Measurements from ENCODE around the gene CCDC73. TPM values are rescaled to one million over a fixed set of nuclear protein-coding genes. Genes with fewer than 3 reads are reported as not detected.
"Not testable (repeated sequence)": the region's sequence is repeated elsewhere in the genome, so short reads cannot be mapped to it uniquely, and the experiment has no call there.

CCDC73 gene
- total and polyA plus RNA-seq, 2 donors (not counting 1 experiment from before 2014, with no cell fraction given), result 0.05 TPM; not detected in 1

DNA sequence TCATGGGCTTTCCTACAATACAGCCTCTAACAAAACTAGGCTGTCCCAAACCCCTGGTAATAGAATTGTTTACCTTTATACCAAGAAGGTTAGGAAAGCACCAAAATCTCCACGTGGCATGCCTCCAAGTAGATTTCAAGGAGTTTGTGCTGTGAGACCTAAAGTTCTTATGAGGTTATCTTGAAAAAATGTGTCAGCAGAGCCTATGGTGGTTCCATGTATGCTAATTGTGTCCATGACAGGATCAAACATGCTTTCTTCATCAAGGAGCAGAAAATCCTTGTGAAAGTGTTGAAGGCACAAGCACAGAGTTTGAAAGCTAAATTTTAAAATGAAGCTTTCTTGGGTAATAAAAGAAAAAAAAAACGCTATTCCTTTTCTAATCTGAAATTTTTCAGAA lies 36.2 kb downstream of the CCDC73 start:
- no peak overlapping the region for H3K27ac ChIP-seq (ENCODE audit: low read length in 2 of 2)
- no peaks in the 10 kb centered on the region for H4K20me1 ChIP-seq (ENCODE audit: control insufficient read depth, insufficient read depth, low read length, poor library complexity, severe bottlenecking)
- H3K4me1 ChIP-seq (ENCODE audit: control insufficient read depth in 2 of 2, insufficient read depth in 2 of 2, low read length in 2 of 2), result no peaks in the 10 kb centered on the region
- no peaks in the 10 kb centered on the region for H3K27me3 ChIP-seq (replicated peaks in 1 of 4; ENCODE audit: control extremely low read depth in 1 of 4, control insufficient read depth in 3 of 4, insufficient read depth in 4 of 4, low read length in 3 of 4)
- Mint-ChIP-seq H3K27me3 (peaks cover 3% of the 10 kb centered on the region), H3K4me1 (no peaks in the 10 kb centered on the region), H3K27ac (no peak overlapping the region), H3K4me3 (no peak overlapping the region), H3K9me3 (ENCODE audit: insufficient read depth) (no peaks in the 10 kb centered on the region)
- H3K79me2 ChIP-seq (ENCODE audit: control insufficient read depth, insufficient read depth, low read length), result no peaks in the 10 kb centered on the region
- DNase-seq (no peak), ATAC-seq (ENCODE audit: low read depth) (no peak)
- no peak overlapping the region for H3K4me3 ChIP-seq (ENCODE audit: control extremely low read depth in 1 of 5, extremely low read depth in 1 of 5, insufficient read depth in 1 of 5, low read depth in 2 of 5, low read length in 4 of 5)
- H3K9me3 ChIP-seq (ENCODE audit: control extremely low read depth in 1 of 3, control insufficient read depth in 2 of 3, insufficient read depth in 1 of 3, low read length in 2 of 3), result peaks cover 0 to 5% (median 0%) of the 10 kb centered on the region in 3 donors
- TF ChIP-seq, protein P1, sequence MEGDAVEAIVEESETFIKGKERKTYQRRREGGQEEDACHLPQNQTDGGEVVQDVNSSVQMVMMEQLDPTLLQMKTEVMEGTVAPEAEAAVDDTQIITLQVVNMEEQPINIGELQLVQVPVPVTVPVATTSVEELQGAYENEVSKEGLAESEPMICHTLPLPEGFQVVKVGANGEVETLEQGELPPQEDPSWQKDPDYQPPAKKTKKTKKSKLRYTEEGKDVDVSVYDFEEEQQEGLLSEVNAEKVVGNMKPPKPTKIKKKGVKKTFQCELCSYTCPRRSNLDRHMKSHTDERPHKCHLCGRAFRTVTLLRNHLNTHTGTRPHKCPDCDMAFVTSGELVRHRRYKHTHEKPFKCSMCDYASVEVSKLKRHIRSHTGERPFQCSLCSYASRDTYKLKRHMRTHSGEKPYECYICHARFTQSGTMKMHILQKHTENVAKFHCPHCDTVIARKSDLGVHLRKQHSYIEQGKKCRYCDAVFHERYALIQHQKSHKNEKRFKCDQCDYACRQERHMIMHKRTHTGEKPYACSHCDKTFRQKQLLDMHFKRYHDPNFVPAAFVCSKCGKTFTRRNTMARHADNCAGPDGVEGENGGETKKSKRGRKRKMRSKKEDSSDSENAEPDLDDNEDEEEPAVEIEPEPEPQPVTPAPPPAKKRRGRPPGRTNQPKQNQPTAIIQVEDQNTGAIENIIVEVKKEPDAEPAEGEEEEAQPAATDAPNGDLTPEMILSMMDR (IDR thresholded peaks at IDR 0.05), result no peak
- no peak for TF ChIP-seq EZH2 (IDR thresholded peaks at IDR 0.05; ENCODE audit: borderline replicate concordance, insufficient read depth, low read depth, low read length, poor library complexity, severe bottlenecking)
- intact Hi-C loops (cut with micrococcal nuclease), result no loop called here
- POLR2A ChIA-PET, result no interaction called here
- H3K9ac ChIP-seq (ENCODE audit: low read length), result no peak overlapping the region
- CTCF ChIA-PET, result interaction anchor here (0.8 to 1.2 kb wide), 2 partner anchors 8 to 35 kb away, joined by 3 to 4 read pairs; no protein-coding TSS in a partner anchor
- H3K36me3 ChIP-seq (replicated peaks in 1 of 2; ENCODE audit: control extremely low read depth in 1 of 2, control insufficient read depth in 1 of 2, extremely low read depth in 1 of 2, insufficient read depth in 2 of 2, low read length in 1 of 2), result no peaks in the 10 kb centered on the region
- no peak overlapping the region for H2AFZ ChIP-seq (ENCODE audit: insufficient read depth, low read depth, low read length, poor library complexity, severe bottlenecking)
- whole genome bisulfite sequencing (ENCODE audit: insufficient coverage), result 71% methylated on average over 1 of the region's 2 CpGs
- no peak overlapping the region for H3K4me2 ChIP-seq (replicated peaks; ENCODE audit: low read depth, low read length, poor library complexity, severe bottlenecking)

DNA sequence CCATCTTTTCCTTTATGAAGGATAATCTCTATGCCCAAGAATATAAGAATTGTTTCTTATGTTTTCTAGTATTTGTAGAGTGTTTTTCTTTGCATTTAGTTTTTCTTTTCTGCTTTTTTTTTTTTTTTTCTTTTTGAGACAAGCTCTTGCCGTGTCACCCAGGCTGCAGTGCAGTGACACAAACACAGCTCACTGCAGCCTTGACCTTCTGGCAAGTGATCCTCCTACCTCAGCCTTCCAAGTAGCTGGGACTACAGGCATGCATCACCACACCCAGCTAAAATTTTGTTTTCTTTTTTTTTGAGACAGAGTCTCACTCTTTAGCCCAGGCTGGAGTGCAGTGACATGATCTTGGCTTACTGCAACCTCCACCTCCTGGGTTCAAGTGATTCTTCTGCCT lies 41.3 kb downstream of the CCDC73 start:
- H4K20me1 ChIP-seq (ENCODE audit: control insufficient read depth, insufficient read depth, low read length, poor library complexity, severe bottlenecking); H2AFZ ChIP-seq (ENCODE audit: insufficient read depth, low read depth, low read length, poor library complexity, severe bottlenecking); H3K4me1 Mint-ChIP-seq; DNase-seq; H3K4me3 ChIP-seq (ENCODE audit: control extremely low read depth in 1 of 5, extremely low read depth in 1 of 5, insufficient read depth in 1 of 5, low read depth in 2 of 5, low read length in 4 of 5); H3K4me1 ChIP-seq (ENCODE audit: control insufficient read depth in 2 of 2, insufficient read depth in 2 of 2, low read length in 2 of 2); H3K4me2 ChIP-seq (replicated peaks; ENCODE audit: low read depth, low read length, poor library complexity, severe bottlenecking); H3K9ac ChIP-seq (ENCODE audit: low read length); ATAC-seq (ENCODE audit: low read depth); H3K36me3 ChIP-seq (replicated peaks in 1 of 2; ENCODE audit: control extremely low read depth in 1 of 2, control insufficient read depth in 1 of 2, extremely low read depth in 1 of 2, insufficient read depth in 2 of 2, low read length in 1 of 2); H3K27ac Mint-ChIP-seq; H3K27me3 ChIP-seq (replicated peaks in 1 of 4; ENCODE audit: control extremely low read depth in 1 of 4, control insufficient read depth in 3 of 4, insufficient read depth in 4 of 4, low read length in 3 of 4); H3K79me2 ChIP-seq (ENCODE audit: control insufficient read depth, insufficient read depth, low read length); H3K9me3 ChIP-seq (ENCODE audit: control extremely low read depth in 1 of 3, control insufficient read depth in 2 of 3, insufficient read depth in 1 of 3, low read length in 2 of 3); H3K27me3 Mint-ChIP-seq; H3K27ac ChIP-seq (ENCODE audit: low read length in 2 of 2); POLR2A ChIA-PET; H3K4me3 Mint-ChIP-seq; intact Hi-C loops (cut with micrococcal nuclease); H3K9me3 Mint-ChIP-seq (ENCODE audit: insufficient read depth): not testable (repeated sequence)
- CTCF ChIA-PET, result interaction anchor here (1.1 to 5.6 kb wide), 2 partner anchors 39 to 43 kb away, joined by 3 to 29 read pairs; no protein-coding TSS in a partner anchor
- WGBS (ENCODE audit: insufficient coverage), result no CpG with 5 or more reads among the region's 1 CpG

All from B cell (primary cell).